Parathyroid adenoma (tissue), 2 donors: ENCODE results near the gene CCPG1.

Experiments
- H2AFZ ChIP-seq: fragments of 300-600 bp; sonication (generic); one replicate; pipeline ENCODE4 v1.7.0; 2017; ENCODE audit warnings: antibody characterized with exemption, mild to moderate bottlenecking
- H3K27ac ChIP-seq: fragments of 300-600 bp; sonication (generic); one replicate; pipeline ENCODE4 v1.7.0; 2017
- H3K27me3 ChIP-seq: fragments of 300-600 bp; sonication (generic); one replicate; pipeline ENCODE4 v1.7.0; 2017; ENCODE audit warnings: low read length; ENCODE audit not compliant: control insufficient read depth, insufficient read depth
- H3K36me3 ChIP-seq: fragments of 300-600 bp; sonication (generic); one replicate; pipeline ENCODE4 v1.7.0; 2017; ENCODE audit warnings: low read length; ENCODE audit not compliant: control insufficient read depth, insufficient read depth
- H3K4me1 ChIP-seq: fragments of 300-600 bp; sonication (generic); one replicate; pipeline ENCODE4 v1.7.0; 2017; ENCODE audit warnings: control low read depth
- H3K4me2 ChIP-seq: fragments of 300-600 bp; sonication (generic); one replicate; pipeline ENCODE4 v1.7.0; 2017; ENCODE audit warnings: low read length
- H3K4me3 ChIP-seq: fragments of 300-600 bp; sonication (generic); one replicate; pipeline ENCODE4 v1.7.0; 2017; ENCODE audit warnings: low read depth, low read length
- H3K79me2 ChIP-seq: fragments of 300-600 bp; sonication (generic); one replicate; pipeline ENCODE4 v1.7.0; 2017; ENCODE audit warnings: control low read depth
- H3K9ac ChIP-seq: fragments of 300-600 bp; sonication (generic); one replicate; pipeline ENCODE4 v1.7.0; 2017; ENCODE audit warnings: mild to moderate bottlenecking
- H3K9me3 ChIP-seq: fragments of 300-600 bp; sonication (generic); one replicate; pipeline ENCODE4 v1.7.0; 2017; ENCODE audit warnings: low read length; ENCODE audit not compliant: control insufficient read depth
- CTCF ChIP-seq: fragments of 300-600 bp; sonication (generic); IDR thresholded peaks from one replicate; pipeline ENCODE4 v1.7.0; 2017; ENCODE audit warnings: antibody characterized with exemption, mild to moderate bottlenecking
- donor health status: primary hyperparathyroidism.

CCPG1 gene

GRCh38 chr15:55398243-55398642 lies 9.9 kb downstream of the CCPG1 start:
- Histone ChIP-seq H3K36me3 (no peaks in the 10 kb centered on the region), H3K79me2 (peaks cover 26% of the 10 kb centered on the region), H3K9me3 (no peaks in the 10 kb centered on the region), H3K4me1 (peaks cover 2% of the 10 kb centered on the region), H3K4me3 (no peak overlapping the region), H3K9ac (no peak overlapping the region), H3K27me3 (no peaks in the 10 kb centered on the region), H3K4me2 (no peak overlapping the region), H2AFZ (no peak overlapping the region), H3K27ac (no peak overlapping the region)
- no peak for TF ChIP-seq CTCF

- no peak overlapping the region for H3K9ac ChIP-seq
- no peaks in the 10 kb centered on the region for H3K36me3 ChIP-seq
- no peak for TF ChIP-seq CTCF
These were observed 13.5 kb downstream of the CCPG1 start for GRCh38 chr15:55394694-55395093.

GRCh38 chr15:55389264-55389607 lies 18.9 kb downstream of the CCPG1 start:
- Histone ChIP-seq H3K27me3 (no peaks in the 10 kb centered on the region), H3K9me3 (no peaks in the 10 kb centered on the region), H3K27ac (no peak overlapping the region), H2AFZ (no peak overlapping the region), H3K4me2 (no peak overlapping the region), H3K4me1 (no peaks in the 10 kb centered on the region), H3K36me3 (no peaks in the 10 kb centered on the region), H3K79me2 (no peaks in the 10 kb centered on the region), H3K9ac (no peak overlapping the region), H3K4me3 (no peak overlapping the region)
- TF ChIP-seq CTCF = no peak

More at GRCh38 chr15:55394694-55395093, 13.5 kb downstream of the CCPG1 start:
- Histone ChIP-seq H2AFZ (no peak overlapping the region), H3K9me3 (no peaks in the 10 kb centered on the region), H3K79me2 (peaks cover 25% of the 10 kb centered on the region), H3K4me2 (no peak overlapping the region), H3K4me3 (no peak overlapping the region), H3K27ac (no peak overlapping the region), H3K27me3 (no peaks in the 10 kb centered on the region), H3K4me1 (peaks cover 2% of the 10 kb centered on the region)

GRCh38 chr15:55387027-55387426 lies 21.1 kb downstream of the CCPG1 start:
- no peaks in the 10 kb centered on the region for H3K27me3 ChIP-seq
- no peak overlapping the region for H3K27ac ChIP-seq
- no peaks in the 10 kb centered on the region for H3K4me1 ChIP-seq
- no peaks in the 10 kb centered on the region for H3K79me2 ChIP-seq
- no peak overlapping the region for H3K4me2 ChIP-seq
- no peaks in the 10 kb centered on the region for H3K9me3 ChIP-seq
- H3K9ac ChIP-seq = no peak overlapping the region
- H2AFZ ChIP-seq = no peak overlapping the region
- no peaks in the 10 kb centered on the region for H3K36me3 ChIP-seq
- no peak overlapping the region for H3K4me3 ChIP-seq
- no peak for TF ChIP-seq CTCF

GRCh38 chr15:55383687-55384086 lies 24.5 kb downstream of the CCPG1 start:
- Histone ChIP-seq H2AFZ (no peak overlapping the region), H3K9ac (no peak overlapping the region), H3K9me3 (no peaks in the 10 kb centered on the region), H3K4me2 (no peak overlapping the region), H3K36me3 (peaks cover 2% of the 10 kb centered on the region), H3K27ac (no peak overlapping the region), H3K4me1 (no peaks in the 10 kb centered on the region), H3K79me2 (no peaks in the 10 kb centered on the region), H3K27me3 (no peaks in the 10 kb centered on the region), H3K4me3 (no peak overlapping the region)
- TF ChIP-seq CTCF = no peak
